ENCODE data around the gene GLIS1.

GLIS1 gene

DNA sequence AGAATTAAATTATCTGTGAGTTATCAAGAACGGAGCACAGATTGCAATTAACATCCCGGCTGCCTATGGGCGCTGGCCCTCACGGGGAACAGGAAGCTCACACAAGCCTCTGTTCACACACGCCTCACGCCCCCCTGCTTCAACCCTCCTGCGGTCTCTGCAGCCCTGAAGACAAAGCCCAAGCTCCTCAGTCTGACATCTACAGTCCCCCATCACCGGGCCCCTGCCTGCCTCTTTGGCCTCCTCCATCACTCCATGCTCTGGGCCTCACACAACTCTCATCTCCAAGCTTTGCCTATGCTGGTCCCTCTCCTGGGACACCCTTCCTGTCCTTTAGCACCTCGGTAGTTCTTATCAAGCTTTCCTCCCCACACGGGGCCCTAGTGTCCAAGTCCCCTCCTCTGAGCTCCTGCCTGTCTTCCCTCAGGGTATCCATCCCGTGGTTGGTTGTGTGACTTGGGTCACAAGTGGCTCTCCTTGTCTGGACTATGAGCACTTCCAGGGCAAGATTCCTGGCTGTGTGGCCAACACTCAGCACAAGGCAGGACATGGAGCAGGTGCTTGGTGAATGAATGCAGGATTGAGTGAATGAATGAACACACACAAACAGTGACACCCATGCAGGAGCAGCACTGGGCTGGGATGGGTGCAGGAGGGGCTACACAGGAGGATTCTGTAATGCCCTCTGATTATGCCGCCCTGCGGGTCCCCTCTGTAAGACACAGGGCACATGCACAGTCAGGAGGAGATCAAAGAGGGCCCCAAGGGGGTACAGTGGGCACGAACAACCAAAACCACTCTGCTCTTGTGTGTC is 163.6 kb downstream of the GLIS1 start:
- TF ChIP-seq NFRKB (IDR thresholded peaks at IDR 0.05) = no peak
- TF ChIP-seq FOXM1 (IDR thresholded peaks at IDR 0.05; ENCODE audit: borderline replicate concordance) = no peak
- no peak for TF ChIP-seq HDGF (IDR thresholded peaks at IDR 0.05; ENCODE audit: borderline replicate concordance)
- no peak for TF ChIP-seq FOXA1 (IDR thresholded peaks at IDR 0.05)
- no peak for TF ChIP-seq LEF1 (IDR thresholded peaks at IDR 0.05; ENCODE audit: borderline replicate concordance)
- no peak for TF ChIP-seq L3MBTL2 (conservative IDR thresholded peaks at IDR 0.05)
- TF ChIP-seq FOXK2 (IDR thresholded peaks at IDR 0.05) = no peak
- TF ChIP-seq BHLHE40 (IDR thresholded peaks at IDR 0.05; ENCODE audit: borderline replicate concordance) = no peak
- TF ChIP-seq ELF4 (IDR thresholded peaks at IDR 0.05) = no peak
- no peak for TF ChIP-seq ARNT (IDR thresholded peaks at IDR 0.05)
- no peak for TF ChIP-seq SP1 (IDR thresholded peaks at IDR 0.05)
- no peak for TF ChIP-seq CTBP1 (IDR thresholded peaks at IDR 0.05; ENCODE audit: borderline replicate concordance)
- no peak for TF ChIP-seq TARDBP (IDR thresholded peaks at IDR 0.05)
- no peak for TF ChIP-seq ZNF384 (IDR thresholded peaks at IDR 0.05)
- TF ChIP-seq, protein P1, sequence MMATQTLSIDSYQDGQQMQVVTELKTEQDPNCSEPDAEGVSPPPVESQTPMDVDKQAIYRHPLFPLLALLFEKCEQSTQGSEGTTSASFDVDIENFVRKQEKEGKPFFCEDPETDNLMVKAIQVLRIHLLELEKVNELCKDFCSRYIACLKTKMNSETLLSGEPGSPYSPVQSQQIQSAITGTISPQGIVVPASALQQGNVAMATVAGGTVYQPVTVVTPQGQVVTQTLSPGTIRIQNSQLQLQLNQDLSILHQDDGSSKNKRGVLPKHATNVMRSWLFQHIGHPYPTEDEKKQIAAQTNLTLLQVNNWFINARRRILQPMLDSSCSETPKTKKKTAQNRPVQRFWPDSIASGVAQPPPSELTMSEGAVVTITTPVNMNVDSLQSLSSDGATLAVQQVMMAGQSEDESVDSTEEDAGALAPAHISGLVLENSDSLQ (IDR thresholded peaks at IDR 0.05) = no peak
- TF ChIP-seq SUZ12 (IDR thresholded peaks at IDR 0.05) = no peak
- CTCF ChIA-PET = no interaction called here
- DNase-seq (ENCODE audit: extremely low spot score) = no peak
- POLR2A ChIA-PET = no interaction called here

DNA sequence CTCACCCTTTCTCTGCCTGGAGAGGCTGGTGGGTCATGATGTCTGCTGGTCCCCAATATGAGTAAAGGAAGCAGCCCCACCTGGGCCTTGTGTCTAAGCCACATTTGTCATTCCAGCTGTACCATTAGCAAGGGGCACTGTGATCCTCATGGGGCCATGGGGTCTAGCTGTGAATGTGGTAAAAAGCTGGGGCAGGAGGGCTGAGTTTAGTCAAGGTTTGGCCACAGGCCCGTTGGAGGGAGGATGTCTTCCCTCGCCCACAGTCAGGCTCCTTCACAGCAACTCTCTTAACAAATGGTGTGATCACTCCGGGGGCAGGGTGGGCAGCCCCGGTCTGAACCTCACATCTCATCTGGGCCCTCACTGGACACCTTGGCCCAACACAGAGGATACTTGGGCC is 164.3 kb downstream of the GLIS1 start:
- POLR2A ChIA-PET = no interaction called here
- TF ChIP-seq FOXA1 (IDR thresholded peaks at IDR 0.05) = no peak
- no peak for TF ChIP-seq ZNF384 (IDR thresholded peaks at IDR 0.05)
- no peak for TF ChIP-seq ARNT (IDR thresholded peaks at IDR 0.05)
- no peak for TF ChIP-seq FOXK2 (IDR thresholded peaks at IDR 0.05)
- TF ChIP-seq LEF1 (IDR thresholded peaks at IDR 0.05; ENCODE audit: borderline replicate concordance) = no peak
- no peak for TF ChIP-seq HDGF (IDR thresholded peaks at IDR 0.05; ENCODE audit: borderline replicate concordance)
- no peak for TF ChIP-seq TARDBP (IDR thresholded peaks at IDR 0.05)
- no peak for TF ChIP-seq SP1 (IDR thresholded peaks at IDR 0.05)
- TF ChIP-seq, protein P1 (IDR thresholded peaks at IDR 0.05) = no peak
- no peak for TF ChIP-seq SUZ12 (IDR thresholded peaks at IDR 0.05)
- TF ChIP-seq BHLHE40 (IDR thresholded peaks at IDR 0.05; ENCODE audit: borderline replicate concordance) = no peak
- no peak for TF ChIP-seq FOXM1 (IDR thresholded peaks at IDR 0.05; ENCODE audit: borderline replicate concordance)
- no peak for TF ChIP-seq CTBP1 (IDR thresholded peaks at IDR 0.05; ENCODE audit: borderline replicate concordance)
- DNase-seq (ENCODE audit: extremely low spot score) = no peak
- CTCF ChIA-PET = no interaction called here

DNA sequence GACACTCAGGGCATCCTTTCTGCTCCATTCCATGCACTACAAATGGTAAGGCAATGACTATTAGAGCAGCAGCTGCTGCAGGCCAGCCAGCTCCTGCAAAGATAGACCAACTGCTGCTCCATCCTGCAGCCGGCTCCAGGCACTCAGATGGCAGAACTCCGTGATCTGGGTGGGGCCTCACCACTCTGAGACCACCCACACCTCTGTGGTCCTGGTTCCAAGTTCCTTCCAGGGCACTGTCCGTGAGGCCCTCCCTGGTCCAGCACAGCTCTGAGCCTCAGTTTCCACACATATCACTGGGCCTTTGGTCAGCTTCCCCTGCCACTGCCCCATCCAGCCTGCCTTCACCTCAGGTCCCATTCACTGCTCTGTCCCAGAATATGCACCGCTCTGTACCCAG is 165.0 kb downstream of the GLIS1 start:
- no peak for DNase-seq (ENCODE audit: extremely low spot score)
- TF ChIP-seq, protein P1 (IDR thresholded peaks at IDR 0.05) = no peak
- no peak for TF ChIP-seq FOXK2 (IDR thresholded peaks at IDR 0.05)
- no peak for TF ChIP-seq TARDBP (IDR thresholded peaks at IDR 0.05)
- no peak for TF ChIP-seq FOXA1 (IDR thresholded peaks at IDR 0.05)
- no peak for TF ChIP-seq SUZ12 (IDR thresholded peaks at IDR 0.05)
- no peak for TF ChIP-seq ZNF384 (IDR thresholded peaks at IDR 0.05)
- TF ChIP-seq FOXM1 (IDR thresholded peaks at IDR 0.05; ENCODE audit: borderline replicate concordance) = no peak
- TF ChIP-seq ARNT (IDR thresholded peaks at IDR 0.05) = no peak
- TF ChIP-seq CTBP1 (IDR thresholded peaks at IDR 0.05; ENCODE audit: borderline replicate concordance) = no peak
- TF ChIP-seq SP1 (IDR thresholded peaks at IDR 0.05) = no peak
- TF ChIP-seq HDGF (IDR thresholded peaks at IDR 0.05; ENCODE audit: borderline replicate concordance) = no peak
- TF ChIP-seq LEF1 (IDR thresholded peaks at IDR 0.05; ENCODE audit: borderline replicate concordance) = no peak
- TF ChIP-seq NFRKB (IDR thresholded peaks at IDR 0.05) = no peak
- no peak for TF ChIP-seq BHLHE40 (IDR thresholded peaks at IDR 0.05; ENCODE audit: borderline replicate concordance)
- TF ChIP-seq L3MBTL2 (conservative IDR thresholded peaks at IDR 0.05) = no peak
- TF ChIP-seq ELF4 (IDR thresholded peaks at IDR 0.05) = no peak
- CTCF ChIA-PET = interaction anchor here (1.9 kb wide), 1 partner anchor 88 kb away, joined by 6 read pairs; no protein-coding TSS in a partner anchor
- POLR2A ChIA-PET = no interaction called here

DNA sequence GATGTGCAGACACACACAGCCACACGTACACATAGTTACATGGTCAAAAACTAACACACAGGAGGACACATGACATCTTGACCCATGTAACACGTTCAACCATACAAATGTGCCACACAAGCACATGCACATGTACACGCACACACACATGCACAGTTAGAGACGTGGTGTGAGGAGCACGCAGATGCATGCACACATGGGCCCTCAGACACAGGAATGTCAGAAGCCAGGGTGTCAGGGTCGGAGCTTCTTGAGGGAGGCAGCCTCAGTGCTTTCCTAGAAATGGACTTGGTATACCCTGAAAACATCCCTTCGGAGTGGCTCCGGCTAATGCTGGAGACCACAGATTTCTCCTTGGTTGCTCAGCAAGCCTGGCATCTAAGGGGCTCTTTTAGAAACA is 165.4 kb downstream of the GLIS1 start:
- ChIA-PET POLR2A (no interaction called here), CTCF (interaction anchor here (1.0 to 1.9 kb wide), 2 partner anchors 8 to 88 kb away, joined by 3 to 6 read pairs; no protein-coding TSS in a partner anchor)
- no peak for DNase-seq (ENCODE audit: extremely low spot score)
- TF ChIP-seq FOXA1 (IDR thresholded peaks at IDR 0.05) (no peak), LEF1 (IDR thresholded peaks at IDR 0.05; ENCODE audit: borderline replicate concordance) (no peak), SP1 (IDR thresholded peaks at IDR 0.05) (no peak), SUZ12 (IDR thresholded peaks at IDR 0.05) (no peak), FOXM1 (IDR thresholded peaks at IDR 0.05; ENCODE audit: borderline replicate concordance) (no peak), NFRKB (IDR thresholded peaks at IDR 0.05) (no peak), CTBP1 (IDR thresholded peaks at IDR 0.05; ENCODE audit: borderline replicate concordance) (no peak), FOXK2 (IDR thresholded peaks at IDR 0.05) (no peak)
- TF ChIP-seq, protein P1 (IDR thresholded peaks at IDR 0.05) = no peak

DNA sequence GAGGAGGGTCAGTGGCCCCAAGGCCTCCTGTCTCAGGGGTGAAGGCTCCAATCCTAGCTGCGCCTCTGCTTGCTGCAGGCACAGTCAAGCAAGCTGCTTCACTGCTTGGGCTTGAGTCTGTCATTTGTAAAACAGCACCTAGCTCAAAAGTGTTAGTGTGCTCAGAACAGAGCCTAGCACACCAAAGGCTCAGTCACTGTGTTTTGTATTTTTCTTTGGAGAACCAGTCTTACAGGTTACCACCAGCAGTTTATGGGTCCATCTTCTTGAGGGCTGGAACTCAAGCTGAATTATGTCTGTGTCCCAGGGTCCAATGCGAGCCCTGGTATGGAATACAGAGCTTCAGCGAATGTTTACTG is 166.2 kb downstream of the GLIS1 start:
- DNase-seq (ENCODE audit: extremely low spot score) = no peak
- ChIA-PET POLR2A (no interaction called here), CTCF (interaction anchor here (0.7 to 1.9 kb wide), 4 partner anchors 8 to 186 kb away, joined by 3 to 6 read pairs (median 4); no protein-coding TSS in a partner anchor)
- TF ChIP-seq NFRKB (IDR thresholded peaks at IDR 0.05) (no peak), FOXA1 (IDR thresholded peaks at IDR 0.05) (no peak), CTBP1 (IDR thresholded peaks at IDR 0.05; ENCODE audit: borderline replicate concordance) (no peak), SUZ12 (IDR thresholded peaks at IDR 0.05) (no peak), ARNT (IDR thresholded peaks at IDR 0.05) (no peak), HDGF (IDR thresholded peaks at IDR 0.05; ENCODE audit: borderline replicate concordance) (no peak), LEF1 (IDR thresholded peaks at IDR 0.05; ENCODE audit: borderline replicate concordance) (no peak), FOXM1 (IDR thresholded peaks at IDR 0.05; ENCODE audit: borderline replicate concordance) (no peak), ELF4 (IDR thresholded peaks at IDR 0.05) (no peak), FOXK2 (IDR thresholded peaks at IDR 0.05) (no peak), SP1 (IDR thresholded peaks at IDR 0.05) (no peak), L3MBTL2 (conservative IDR thresholded peaks at IDR 0.05) (no peak)
- TF ChIP-seq, protein P1 (IDR thresholded peaks at IDR 0.05) = no peak
